GM23248 (cell line): Measurements from ENCODE around the gene GSC2.

Experiments used
- EZH2 ChIP-seq: fragments of 200-600 bp; sonication (generic); IDR thresholded peaks from 2 replicates; pipeline ENCODE4 v1.6.1; 2018; ENCODE audit warnings: antibody characterized with exemption, mild to moderate bottlenecking; ENCODE audit not compliant: insufficient read depth, poor library complexity, severe bottlenecking
- EZH2phosphoT487 ChIP-seq: fragments of 200-600 bp; sonication (generic); IDR thresholded peaks from 2 replicates; pipeline ENCODE4 v1.6.1; 2018; ENCODE audit warnings: antibody characterized with exemption, moderate library complexity, mild to moderate bottlenecking, low read depth; ENCODE audit not compliant: insufficient read depth

DNA sequence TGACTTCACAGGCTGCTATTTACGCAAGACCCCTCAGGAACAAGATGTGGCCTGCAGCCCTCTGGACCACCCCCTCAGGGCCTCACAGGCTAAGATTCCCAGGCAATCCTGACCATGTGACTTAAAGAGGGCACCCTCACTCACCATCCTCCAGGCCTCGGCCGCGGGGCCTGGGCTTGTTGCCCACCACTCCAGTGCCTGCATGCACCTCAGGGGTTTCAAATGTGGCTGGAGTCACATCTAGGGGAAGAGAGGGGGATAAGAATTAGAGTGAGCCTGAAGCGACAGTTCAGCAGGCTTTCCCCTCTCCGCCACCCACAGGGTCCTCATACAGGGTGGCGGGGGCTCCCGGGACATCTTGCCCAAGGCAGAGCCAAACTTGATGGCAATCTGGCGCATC, 7.7 kb downstream of the GSC2 start:
- no peak for TF ChIP-seq EZH2
- TF ChIP-seq EZH2phosphoT487 = no peak
